Lung (tissue), 12 donors: ENCODE results near the gene MUCL3. TPM values are rescaled to one million over a fixed set of nuclear protein-coding genes. Genes with fewer than 3 reads are reported as not detected.
"Not testable (repeated sequence)": the region's sequence is repeated elsewhere in the genome, so short reads cannot be mapped to it uniquely, and the experiment has no call there.

Source experiments
- ATAC-seq: fragments of 200-7000 bp; cut with Tn5 transposase; one replicate; pipeline ENCODE4 v1.9.1; 2020; ENCODE audit warnings: moderate number of reproducible peaks; ENCODE audit not compliant: insufficient read depth, low FRiP score
- DNase-seq, 3 donors: peaks; one replicate each; pipeline ENCODE4 v3.0.0-alpha.2; 2013 to 2017
- H3K27ac ChIP-seq, 2 donors: one replicate each; pipeline ENCODE4 v1.5.1; 2013; ENCODE audit warnings: mild to moderate bottlenecking in 2 of 2, moderate library complexity in 2 of 2, control low read depth in 1 of 2, inconsistent platforms in 1 of 2, low read depth in 1 of 2, low read length in 1 of 2
- H3K27me3 ChIP-seq, 3 donors: one replicate each; pipeline ENCODE4 v1.5.1; 2013; ENCODE audit warnings: low read length in 2 of 3; ENCODE audit not compliant: control insufficient read depth in 3 of 3, insufficient read depth in 3 of 3
- H3K36me3 ChIP-seq, 4 donors: one replicate each; pipeline ENCODE4 v1.5.1; 2013; ENCODE audit warnings: low read length in 4 of 4, mild to moderate bottlenecking in 1 of 4, moderate library complexity in 1 of 4; ENCODE audit not compliant: control insufficient read depth in 4 of 4, insufficient read depth in 4 of 4
- H3K4me1 ChIP-seq, 5 donors: one replicate each; pipeline ENCODE4 v1.5.1; 2013; ENCODE audit warnings: low read length in 5 of 5, mild to moderate bottlenecking in 2 of 5, moderate library complexity in 1 of 5; ENCODE audit not compliant: control insufficient read depth in 5 of 5, insufficient read depth in 5 of 5
- H3K4me3 ChIP-seq: one replicate; pipeline ENCODE4 v1.5.1; 2013; ENCODE audit warnings: mild to moderate bottlenecking, control low read depth, moderate library complexity
- H3K9ac ChIP-seq, 2 donors: one replicate each; pipeline ENCODE4 v1.5.1; 2013; ENCODE audit warnings: low read length in 2 of 2, control low read depth in 1 of 2; ENCODE audit not compliant: insufficient read depth in 1 of 2
- H3K9me3 ChIP-seq, 4 donors: one replicate each; pipeline ENCODE4 v1.5.1; 2013; ENCODE audit warnings: low read length in 3 of 4, mild to moderate bottlenecking in 1 of 4, moderate library complexity in 1 of 4; ENCODE audit not compliant: control insufficient read depth in 4 of 4, insufficient read depth in 3 of 4
- CTCF ChIP-seq: IDR thresholded peaks from 2 replicates; pipeline ENCODE4 v1.5.1; 2012; ENCODE audit warnings: mild to moderate bottlenecking; ENCODE audit errors: control extremely low read depth, extremely low read depth
- WGBS, 2 donors: extraction: QIAGEN DNeasy Blood & Tissue Kit; methylation state at CpG; one replicate each; pipeline ENCODE4 v1.1.7; 2013; 5-methylcytosine and 5-hydroxymethylcytosine counted together
- polyA plus RNA-seq, 2 donors: library from polyadenylated mRNA; stranded (reverse); fragments of 200-250 nt; gene quantifications; one replicate each; pipeline ENCODE4 v1.2.1, GENCODE V29; 2013
- total RNA-seq, 2 donors: library from RNA; depleted of rRNA in 1 of 2; stranded (reverse); fragments of >200 nt in 1 of 2; gene quantifications; one replicate each; pipeline ENCODE4 v1.2.1, GENCODE V29; 2014 to 2021
- donor health status: control.
- donor health status: control.
- donor health status: Bipolar disorder and iron deficiency.
- donor health status: healthy.
- donor health status: DM: yes; HTN: yes; CAD: no.

The MUCL3 gene
- total and polyA plus RNA-seq, 4 donors: 0.47 to 6.4 (median 2.0) TPM

GRCh38 chr6:30997301-30997700, 56.5 kb downstream of the MUCL3 start:
- Histone ChIP-seq H3K36me3 (no peaks in the 10 kb centered on the region), H3K4me3 (no peak overlapping the region), H3K27me3 (no peaks in the 10 kb centered on the region), H3K9me3 (no peaks in the 10 kb centered on the region), H3K27ac (no peak overlapping the region), H3K4me1 (no peaks in the 10 kb centered on the region), H3K9ac (no peak overlapping the region)
- ATAC-seq (no peak), DNase-seq (no peak)
- 83 to 89% methylated on average over 2 of the region's 2 CpGs for WGBS, 2 donors
- no peak for TF ChIP-seq CTCF

- H3K9ac ChIP-seq: no peak overlapping the region
- no peaks in the 10 kb centered on the region for H3K27me3 ChIP-seq
- 59 to 62% methylated on average over 5 of the region's 5 CpGs for WGBS, 2 donors
- ATAC-seq (no peak), DNase-seq (no peak)
- H3K27ac ChIP-seq: no peak overlapping the region
- H3K36me3 ChIP-seq: no peaks in the 10 kb centered on the region
- no peak for TF ChIP-seq CTCF
- H3K4me1 ChIP-seq: no peaks in the 10 kb centered on the region
- H3K4me3 ChIP-seq: no peak overlapping the region
- H3K9me3 ChIP-seq: no peaks in the 10 kb centered on the region
Measured at GRCh38 chr6:30998785-30999184, 58.0 kb downstream of the MUCL3 start.

GRCh38 chr6:31000067-31000860, 59.5 kb downstream of the MUCL3 start:
- not testable (repeated sequence) for H3K27me3 ChIP-seq, DNase-seq, H3K9ac ChIP-seq, H3K4me3 ChIP-seq, ATAC-seq, H3K9me3 ChIP-seq, H3K36me3 ChIP-seq, H3K27ac ChIP-seq
- 94 to 95% methylated on average over 24 to 39 of the region's 39 CpGs for WGBS, 2 donors
- peaks cover 0 to 12% (median 0%) of the 10 kb centered on the region in 5 donors for H3K4me1 ChIP-seq

GRCh38 chr6:31001281-31001888, 60.6 kb downstream of the MUCL3 start:
- ATAC-seq (no peak), DNase-seq (no peak)
- no peak overlapping the region for H3K27ac ChIP-seq
- H3K4me3 ChIP-seq: no peak overlapping the region
- 73 to 74% methylated on average over 13 of the region's 13 CpGs for WGBS, 2 donors
- H3K36me3 ChIP-seq: no peaks in the 10 kb centered on the region
- H3K27me3 ChIP-seq: no peaks in the 10 kb centered on the region
- H3K9me3 ChIP-seq: no peaks in the 10 kb centered on the region
- no peak overlapping the region for H3K9ac ChIP-seq
- H3K4me1 ChIP-seq: peaks cover 0 to 12% (median 0%) of the 10 kb centered on the region in 5 donors
- TF ChIP-seq CTCF: no peak
